ENCODE results near the gene BCL10. TPM values are rescaled to one million over a fixed set of nuclear protein-coding genes. Genes with fewer than 3 reads are reported as not detected.

The BCL10 gene
- total RNA-seq, 4 donors from 2014 or later = 12.6 to 20.3 (median 13.0) TPM

DNA sequence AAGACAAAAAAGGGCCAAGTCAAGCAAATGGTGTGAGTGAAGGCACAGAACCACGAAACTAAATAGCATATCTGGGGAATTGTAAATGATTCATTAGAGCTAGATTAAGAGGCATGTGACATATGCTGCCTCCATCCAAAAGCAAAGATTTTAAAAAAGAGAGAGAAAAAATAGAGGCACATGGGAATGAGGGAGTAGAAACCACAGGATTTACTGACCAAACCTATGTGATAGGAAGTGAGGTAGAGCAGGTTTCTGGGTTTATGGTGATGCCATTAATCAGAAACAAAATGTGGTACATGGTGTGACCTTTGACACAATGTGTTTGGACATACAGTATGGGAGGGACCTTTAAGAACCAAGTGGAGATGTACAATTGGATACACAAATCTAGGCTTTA is 30.5 kb downstream of the BCL10 start:
- no peaks in the 10 kb centered on the region for H3K27me3 ChIP-seq
- no peaks in the 10 kb centered on the region for H3K9me3 ChIP-seq
- no peaks in the 10 kb centered on the region for H3K4me1 ChIP-seq
- H3K36me3 ChIP-seq = peaks cover 0 to 2% (median 0%) of the 10 kb centered on the region in 3 donors
- DNase-seq (ENCODE audit: low spot score in 2 of 2) = no peak
- TF ChIP-seq POLR2A (IDR thresholded peaks at IDR 0.05) = no peak
- TF ChIP-seq EP300 (IDR thresholded peaks at IDR 0.05) = no peak
- TF ChIP-seq, protein P1, sequence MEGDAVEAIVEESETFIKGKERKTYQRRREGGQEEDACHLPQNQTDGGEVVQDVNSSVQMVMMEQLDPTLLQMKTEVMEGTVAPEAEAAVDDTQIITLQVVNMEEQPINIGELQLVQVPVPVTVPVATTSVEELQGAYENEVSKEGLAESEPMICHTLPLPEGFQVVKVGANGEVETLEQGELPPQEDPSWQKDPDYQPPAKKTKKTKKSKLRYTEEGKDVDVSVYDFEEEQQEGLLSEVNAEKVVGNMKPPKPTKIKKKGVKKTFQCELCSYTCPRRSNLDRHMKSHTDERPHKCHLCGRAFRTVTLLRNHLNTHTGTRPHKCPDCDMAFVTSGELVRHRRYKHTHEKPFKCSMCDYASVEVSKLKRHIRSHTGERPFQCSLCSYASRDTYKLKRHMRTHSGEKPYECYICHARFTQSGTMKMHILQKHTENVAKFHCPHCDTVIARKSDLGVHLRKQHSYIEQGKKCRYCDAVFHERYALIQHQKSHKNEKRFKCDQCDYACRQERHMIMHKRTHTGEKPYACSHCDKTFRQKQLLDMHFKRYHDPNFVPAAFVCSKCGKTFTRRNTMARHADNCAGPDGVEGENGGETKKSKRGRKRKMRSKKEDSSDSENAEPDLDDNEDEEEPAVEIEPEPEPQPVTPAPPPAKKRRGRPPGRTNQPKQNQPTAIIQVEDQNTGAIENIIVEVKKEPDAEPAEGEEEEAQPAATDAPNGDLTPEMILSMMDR (IDR thresholded peaks at IDR 0.05) = no peak
- no peak overlapping the region for H3K27ac ChIP-seq
- no peak overlapping the region for H3K4me3 ChIP-seq
- 82 to 83% methylated on average over 1 of the region's 1 CpG for WGBS, 2 donors

DNA sequence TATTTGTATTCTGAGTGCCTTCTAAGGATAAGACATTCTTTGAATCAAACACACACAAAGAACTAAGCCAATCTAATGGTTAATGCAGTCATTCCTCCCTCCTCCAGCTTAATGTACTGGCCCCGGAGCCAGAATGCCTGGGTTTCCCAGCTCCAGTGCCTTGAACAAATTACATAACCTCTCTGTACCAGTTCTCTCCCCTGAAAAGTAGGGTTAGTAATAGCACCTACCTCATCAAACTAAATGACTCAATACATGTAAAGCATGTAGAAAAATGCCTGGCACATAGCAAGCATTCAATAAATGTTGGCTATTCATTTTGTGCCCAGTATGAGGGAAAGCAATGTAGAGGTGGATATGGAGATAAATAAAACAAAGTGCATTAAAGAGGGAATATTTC is 31.0 kb downstream of the BCL10 start:
- DNase-seq (ENCODE audit: low spot score in 2 of 2) = no peak
- TF ChIP-seq EP300 (IDR thresholded peaks at IDR 0.05) = no peak
- TF ChIP-seq, protein P1 (IDR thresholded peaks at IDR 0.05) = no peak
- TF ChIP-seq POLR2A (IDR thresholded peaks at IDR 0.05) = no peak
- WGBS, 2 donors = 50 to 53% methylated on average over 1 of the region's 1 CpG
- H3K4me3 ChIP-seq = no peak overlapping the region
- H3K4me1 ChIP-seq = no peaks in the 10 kb centered on the region
- no peaks in the 10 kb centered on the region for H3K27me3 ChIP-seq
- no peak overlapping the region for H3K27ac ChIP-seq
- H3K36me3 ChIP-seq = no peaks in the 10 kb centered on the region
- no peaks in the 10 kb centered on the region for H3K9me3 ChIP-seq

DNA sequence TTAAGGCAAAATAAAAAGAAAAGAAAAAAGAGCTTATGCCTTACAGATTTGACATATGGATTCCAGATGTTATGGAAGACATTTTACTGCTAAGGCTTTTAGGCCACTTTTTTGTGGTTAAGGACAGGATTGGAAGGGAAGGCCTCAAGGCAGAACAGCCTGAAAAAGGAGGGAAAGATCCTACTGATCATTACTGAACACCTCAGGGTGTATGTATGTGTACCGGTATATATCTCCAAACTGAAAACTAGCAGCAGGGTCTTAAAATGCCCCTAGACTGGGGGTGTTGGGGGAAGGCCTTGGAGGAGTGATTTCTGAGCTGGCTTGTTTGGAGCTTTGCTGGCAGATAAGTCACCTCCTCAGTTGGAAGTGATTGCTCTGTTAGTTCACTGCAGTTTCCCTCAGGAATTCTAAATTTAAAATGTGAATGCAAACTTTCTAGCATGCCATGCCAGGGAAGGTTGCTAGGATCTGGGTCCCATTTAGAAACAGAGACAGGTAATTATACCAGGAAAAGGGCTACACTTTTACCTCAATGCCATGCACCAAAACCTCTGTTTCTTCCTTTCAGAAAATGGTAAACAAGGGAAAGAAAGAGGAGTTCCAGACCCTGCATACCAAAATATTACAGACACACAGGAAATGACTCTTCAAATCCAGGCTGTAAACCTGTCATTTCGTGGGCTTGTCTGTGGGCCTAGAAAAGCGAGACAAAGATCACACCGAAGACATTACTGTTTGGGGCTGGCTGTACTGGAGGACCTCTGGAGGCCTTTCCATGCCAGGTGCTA is 32.0 kb downstream of the BCL10 start:
- Histone ChIP-seq H3K36me3 (no peaks in the 10 kb centered on the region), H3K27ac (no peak overlapping the region)

GRCh38 chr1:85243372-85243771 is 33.1 kb downstream of the BCL10 start:
- Histone ChIP-seq H3K36me3 (no peaks in the 10 kb centered on the region), H3K27ac (no peak overlapping the region), H3K4me3 (no peak overlapping the region), H3K4me1 (no peaks in the 10 kb centered on the region), H3K27me3 (no peaks in the 10 kb centered on the region), H3K9me3 (no peaks in the 10 kb centered on the region)
- TF ChIP-seq EP300 (IDR thresholded peaks at IDR 0.05) = no peak
- TF ChIP-seq, protein P1 (IDR thresholded peaks at IDR 0.05) = no peak
- no peak for TF ChIP-seq POLR2A (IDR thresholded peaks at IDR 0.05)
- DNase-seq (ENCODE audit: low spot score in 2 of 2) = no peak

More for the DNA sequence above, 32.0 kb downstream of the BCL10 start:
- no peak overlapping the region for H3K4me3 ChIP-seq
- H3K9me3 ChIP-seq = no peaks in the 10 kb centered on the region
- WGBS, 2 donors = 45 to 48% methylated on average over 4 of the region's 4 CpGs
- no peak for DNase-seq (ENCODE audit: low spot score in 2 of 2)
- TF ChIP-seq EP300 (IDR thresholded peaks at IDR 0.05) = no peak
- TF ChIP-seq, protein P1 (IDR thresholded peaks at IDR 0.05) = no peak
- no peak for TF ChIP-seq POLR2A (IDR thresholded peaks at IDR 0.05)
- no peaks in the 10 kb centered on the region for H3K4me1 ChIP-seq
- no peaks in the 10 kb centered on the region for H3K27me3 ChIP-seq

- H3K4me3 ChIP-seq = no peak overlapping the region
- TF ChIP-seq, protein P1 (IDR thresholded peaks at IDR 0.05) = no peak
- TF ChIP-seq EP300 (IDR thresholded peaks at IDR 0.05) = no peak
- no peak for TF ChIP-seq POLR2A (IDR thresholded peaks at IDR 0.05)
- no peak overlapping the region for H3K27ac ChIP-seq
- H3K27me3 ChIP-seq = no peaks in the 10 kb centered on the region
- DNase-seq (ENCODE audit: low spot score in 2 of 2) = no peak
- 14% methylated on average over 1 of the region's 1 CpG for WGBS, 2 donors
- H3K4me1 ChIP-seq = no peaks in the 10 kb centered on the region
- H3K9me3 ChIP-seq = no peaks in the 10 kb centered on the region
- H3K36me3 ChIP-seq = no peaks in the 10 kb centered on the region
Observed at GRCh38 chr1:85240643-85241042, 35.8 kb downstream of the BCL10 start.

All from tibial nerve (tissue), 4 donors.